ENCODE measurements around the gene ACAD10. TPM values are rescaled to one million over a fixed set of nuclear protein-coding genes. Genes with fewer than 3 reads are reported as not detected.

The ACAD10 gene
- total and polyA plus RNA-seq, 10 donors = 10.2 to 40.5 (median 26.9) TPM

DNA sequence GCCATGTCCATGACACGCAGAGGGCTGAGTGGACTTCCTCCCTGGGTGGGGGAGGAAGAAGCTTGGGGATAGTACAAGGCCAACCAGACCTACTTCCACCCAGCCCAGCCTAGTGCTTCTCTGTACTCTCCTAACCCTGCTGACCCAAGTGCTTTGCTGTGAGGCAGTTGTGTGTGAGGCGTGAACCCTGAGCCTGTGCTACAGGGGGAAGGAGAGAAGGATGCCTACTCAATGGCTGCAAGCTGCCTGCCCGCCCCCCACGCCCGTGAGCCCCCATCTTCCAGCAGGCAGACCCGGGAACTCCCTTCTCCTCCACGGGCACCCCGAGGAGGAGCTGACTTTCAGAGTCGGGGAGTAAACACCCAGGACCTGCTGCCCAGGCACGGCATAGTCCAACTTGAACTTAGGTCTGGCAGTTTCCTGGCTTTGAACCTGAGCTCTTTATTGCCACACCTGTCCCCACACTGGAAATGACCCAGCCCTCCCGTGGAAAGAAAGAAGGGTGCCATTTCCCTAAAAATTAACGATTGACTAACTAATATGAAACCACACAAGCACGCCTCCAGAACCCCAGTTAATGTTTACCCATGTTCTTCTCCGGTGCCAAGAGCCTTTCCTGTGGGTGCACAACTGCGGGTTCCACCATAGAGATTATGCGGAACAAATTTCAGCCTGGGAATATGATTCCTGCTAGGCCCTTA, 91.6 kb downstream of the ACAD10 start:
- intact Hi-C loops (cut with DNase I; ENCODE audit: low total_unique reads) = no loop called here
- H3K36me3 ChIP-seq = peaks cover 0 to 25% (median 0%) of the 10 kb centered on the region in 6 donors
- H3K4me1 ChIP-seq = peaks cover 32 to 81% (median 58%) of the 10 kb centered on the region in 6 donors
- H3K9me3 ChIP-seq = peaks cover 0 to 8% (median 4%) of the 10 kb centered on the region in 8 donors
- H3K27ac ChIP-seq = peak overlapping the region; percentile 67 to 95 (median 88)
- TF ChIP-seq POLR2A (IDR thresholded peaks at IDR 0.05) (no peak), POLR2AphosphoS5 (IDR thresholded peaks at IDR 0.05) (peak; percentile 46 to 69 (median 60))
- TF ChIP-seq, protein P1, sequence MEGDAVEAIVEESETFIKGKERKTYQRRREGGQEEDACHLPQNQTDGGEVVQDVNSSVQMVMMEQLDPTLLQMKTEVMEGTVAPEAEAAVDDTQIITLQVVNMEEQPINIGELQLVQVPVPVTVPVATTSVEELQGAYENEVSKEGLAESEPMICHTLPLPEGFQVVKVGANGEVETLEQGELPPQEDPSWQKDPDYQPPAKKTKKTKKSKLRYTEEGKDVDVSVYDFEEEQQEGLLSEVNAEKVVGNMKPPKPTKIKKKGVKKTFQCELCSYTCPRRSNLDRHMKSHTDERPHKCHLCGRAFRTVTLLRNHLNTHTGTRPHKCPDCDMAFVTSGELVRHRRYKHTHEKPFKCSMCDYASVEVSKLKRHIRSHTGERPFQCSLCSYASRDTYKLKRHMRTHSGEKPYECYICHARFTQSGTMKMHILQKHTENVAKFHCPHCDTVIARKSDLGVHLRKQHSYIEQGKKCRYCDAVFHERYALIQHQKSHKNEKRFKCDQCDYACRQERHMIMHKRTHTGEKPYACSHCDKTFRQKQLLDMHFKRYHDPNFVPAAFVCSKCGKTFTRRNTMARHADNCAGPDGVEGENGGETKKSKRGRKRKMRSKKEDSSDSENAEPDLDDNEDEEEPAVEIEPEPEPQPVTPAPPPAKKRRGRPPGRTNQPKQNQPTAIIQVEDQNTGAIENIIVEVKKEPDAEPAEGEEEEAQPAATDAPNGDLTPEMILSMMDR (IDR thresholded peaks at IDR 0.05 in 8 of 11, conservative IDR thresholded peaks at IDR 0.05 in 3 of 11) = no peak
- no peaks in the 10 kb centered on the region for H3K27me3 ChIP-seq (replicated peaks in 1 of 7)
- peak; percentile 84 for DNase-seq
- WGBS, 5 donors = 50 to 72% (median 52%) methylated on average over 11 to 16 of the region's 16 CpGs
- H3K4me3 ChIP-seq = peak overlapping the region in 1 of 8 donors; percentile 27

DNA sequence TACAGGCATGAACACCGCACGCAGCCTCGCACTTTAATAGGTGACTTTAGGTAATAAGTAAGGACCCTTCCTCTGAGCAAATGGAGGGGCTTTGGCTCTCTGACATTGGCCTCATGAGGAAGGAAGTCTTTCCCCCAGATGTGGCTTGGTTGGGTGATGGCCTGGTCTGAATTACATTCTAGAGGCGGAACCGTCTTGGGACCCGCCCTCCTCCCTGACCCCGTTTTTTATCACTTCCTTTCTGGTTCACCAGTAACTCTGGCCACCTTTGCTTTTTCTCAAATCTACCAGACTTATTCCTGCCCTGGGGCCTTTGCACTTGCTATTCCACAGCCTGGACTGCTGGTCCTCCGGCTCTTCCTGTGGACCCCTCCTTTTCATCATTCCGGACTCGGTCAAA, 94.3 kb downstream of the ACAD10 start:
- Histone ChIP-seq H3K27ac (peak overlapping the region in 1 of 8 donors; percentile 89), H3K4me3 (no peak overlapping the region), H3K9me3 (peaks cover 0 to 8% (median 4%) of the 10 kb centered on the region in 8 donors), H3K4me1 (peaks cover 20 to 54% (median 33%) of the 10 kb centered on the region in 6 donors), H3K27me3 (replicated peaks in 1 of 7) (no peaks in the 10 kb centered on the region), H3K36me3 (peaks cover 0 to 51% (median 25%) of the 10 kb centered on the region in 6 donors)
- intact Hi-C loops (cut with DNase I; ENCODE audit: low total_unique reads) = no loop called here
- no peak for DNase-seq
- 72 to 85% (median 81%) methylated on average over 10 of the region's 10 CpGs for WGBS, 5 donors
- TF ChIP-seq POLR2A (IDR thresholded peaks at IDR 0.05) (no peak), POLR2AphosphoS5 (IDR thresholded peaks at IDR 0.05) (no peak)
- TF ChIP-seq, protein P1 (IDR thresholded peaks at IDR 0.05 in 8 of 11, conservative IDR thresholded peaks at IDR 0.05 in 3 of 11) = no peak

DNA sequence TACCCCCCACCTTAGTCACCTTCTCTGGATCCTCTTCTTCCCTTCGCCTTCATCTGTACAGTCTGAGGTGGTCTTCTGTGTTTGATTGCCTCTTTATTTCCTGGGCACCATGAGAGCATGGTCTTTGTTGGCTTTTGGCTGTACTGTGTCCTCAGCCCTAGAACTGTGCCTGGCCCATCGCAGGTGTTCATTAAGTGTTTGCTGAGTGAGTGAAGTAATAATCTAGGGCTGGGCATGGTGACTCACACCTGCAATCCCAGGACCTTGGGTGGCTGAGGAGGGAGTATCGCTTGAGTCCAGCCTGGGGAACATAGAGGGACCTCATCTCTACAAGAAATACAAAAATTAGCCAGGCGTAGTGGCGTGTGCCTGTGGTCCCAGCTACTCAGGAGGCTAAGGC, 94.8 kb downstream of the ACAD10 start:
- intact Hi-C loops (cut with DNase I; ENCODE audit: low total_unique reads) = no loop called here
- DNase-seq = no peak
- Histone ChIP-seq H3K36me3 (peaks cover 0 to 56% (median 27%) of the 10 kb centered on the region in 6 donors), H3K9me3 (peaks cover 0 to 8% (median 4%) of the 10 kb centered on the region in 8 donors), H3K27me3 (replicated peaks in 1 of 7) (no peaks in the 10 kb centered on the region), H3K4me3 (no peak overlapping the region), H3K27ac (peak overlapping the region in 1 of 8 donors; percentile 89), H3K4me1 (peaks cover 16 to 50% (median 29%) of the 10 kb centered on the region in 6 donors)
- 93 to 97% (median 96%) methylated on average over 5 of the region's 5 CpGs for WGBS, 5 donors
- TF ChIP-seq, protein P1 (IDR thresholded peaks at IDR 0.05 in 8 of 11, conservative IDR thresholded peaks at IDR 0.05 in 3 of 11) = no peak
- no peak for TF ChIP-seq POLR2A (IDR thresholded peaks at IDR 0.05)
- no peak for TF ChIP-seq POLR2AphosphoS5 (IDR thresholded peaks at IDR 0.05)

GRCh38 chr12:111781085-111781658, 95.3 kb downstream of the ACAD10 start:
- Histone ChIP-seq H3K9me3 (peaks cover 0 to 8% (median 4%) of the 10 kb centered on the region in 8 donors), H3K36me3 (peaks cover 0 to 62% (median 28%) of the 10 kb centered on the region in 6 donors), H3K4me3 (no peak overlapping the region), H3K27ac (no peak overlapping the region), H3K27me3 (replicated peaks in 1 of 7) (no peaks in the 10 kb centered on the region), H3K4me1 (peaks cover 12 to 44% (median 23%) of the 10 kb centered on the region in 6 donors)
- DNase-seq = no peak
- intact Hi-C loops (cut with DNase I; ENCODE audit: low total_unique reads) = no loop called here
- WGBS, 5 donors = 93 to 100% (median 97%) methylated on average over 2 of the region's 2 CpGs
- TF ChIP-seq POLR2A (IDR thresholded peaks at IDR 0.05) (no peak), POLR2AphosphoS5 (IDR thresholded peaks at IDR 0.05) (no peak)
- TF ChIP-seq, protein P1 (IDR thresholded peaks at IDR 0.05 in 8 of 11, conservative IDR thresholded peaks at IDR 0.05 in 3 of 11) = no peak
